Kidney epithelial cell (primary cell): ENCODE results near the gene TEF. TPM values are rescaled to one million over a fixed set of nuclear protein-coding genes. Genes with fewer than 3 reads are reported as not detected.

Source experiments
- DNase-seq: peaks from one replicate; pipeline ENCODE4 v3.0.0-alpha.2; 2010; ENCODE audit warnings: low read depth
- H3K27me3 ChIP-seq: 2 replicates; pipeline ENCODE4 v1.6.0; 2011; ENCODE audit warnings: low read length; ENCODE audit not compliant: control insufficient read depth, insufficient read depth
- H3K36me3 ChIP-seq: 2 replicates; pipeline ENCODE4 v1.5.1; 2011; ENCODE audit warnings: low read length; ENCODE audit not compliant: control insufficient read depth, insufficient read depth
- H3K4me3 ChIP-seq: 2 replicates; pipeline ENCODE4 v1.5.1; 2011; ENCODE audit warnings: low read depth, mild to moderate bottlenecking, control low read depth, low read length
- CTCF ChIP-seq: IDR thresholded peaks from 2 replicates; pipeline ENCODE4 v1.5.1; 2011; ENCODE audit warnings: mild to moderate bottlenecking, moderate library complexity, low read length, control low read depth, inconsistent platforms; ENCODE audit not compliant: insufficient read depth, poor library complexity, severe bottlenecking
- total RNA-seq: library from RNA; depleted of rRNA; stranded (reverse); fragments of >200 nt; gene quantifications from 2 replicates; pipeline ENCODE4 v1.2.3, GENCODE V29; 2015

The TEF gene
- total RNA-seq, 1 donor from 2014 or later = 4.0 TPM

- no peak for TF ChIP-seq CTCF
- Histone ChIP-seq H3K4me3 (no peak overlapping the region), H3K36me3 (no peaks in the 10 kb centered on the region), H3K27me3 (no peaks in the 10 kb centered on the region)
- no peak for DNase-seq
These were observed 29.5 kb downstream of the TEF start for GRCh38 chr22:41411021-41411851.

- TF ChIP-seq CTCF = no peak
- no peaks in the 10 kb centered on the region for H3K27me3 ChIP-seq
- H3K4me3 ChIP-seq = no peak overlapping the region
- no peaks in the 10 kb centered on the region for H3K36me3 ChIP-seq
- DNase-seq = no peak
These were observed 33.8 kb downstream of the TEF start for GRCh38 chr22:41415554-41415953.

DNA sequence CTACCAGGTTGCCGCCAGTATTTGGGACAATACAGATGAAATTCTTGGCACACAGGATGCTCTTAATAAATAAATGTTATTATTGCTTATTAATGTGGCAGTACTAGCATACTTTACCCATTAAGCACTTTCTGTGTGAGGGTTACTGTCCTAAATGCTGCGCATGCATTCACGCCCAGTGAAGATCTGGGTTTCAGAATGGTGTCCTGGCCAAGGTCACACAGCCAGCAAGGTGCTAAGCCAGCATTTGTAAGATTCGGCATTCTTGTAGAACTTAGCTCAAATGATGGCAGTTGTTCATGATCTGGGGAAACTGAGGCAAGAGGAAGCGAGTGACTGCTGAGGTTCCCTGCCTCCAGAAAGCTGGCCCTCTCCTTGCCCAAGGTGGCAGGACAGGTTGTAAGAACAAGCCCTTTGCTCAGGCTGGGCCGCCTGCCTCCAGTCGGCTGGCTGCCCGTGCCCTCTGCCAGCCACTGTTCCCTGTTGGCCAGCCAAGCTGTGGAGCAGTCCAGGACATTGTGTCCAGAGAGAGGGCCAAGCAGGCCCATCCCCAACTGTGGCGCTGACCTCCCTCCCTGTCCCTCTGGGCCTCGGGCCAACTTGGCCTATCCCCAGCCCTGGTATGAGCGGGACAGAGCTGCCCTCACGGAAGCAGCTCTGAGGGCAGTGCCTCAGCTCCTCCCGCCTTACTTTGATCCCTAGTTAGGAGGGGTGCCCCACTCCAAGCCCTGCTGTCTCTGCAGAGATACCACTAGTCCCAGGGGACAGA lies 36.1 kb downstream of the TEF start:
- no peak overlapping the region for H3K4me3 ChIP-seq
- no peak for DNase-seq
- TF ChIP-seq CTCF = no peak
- no peaks in the 10 kb centered on the region for H3K27me3 ChIP-seq
- H3K36me3 ChIP-seq = no peaks in the 10 kb centered on the region

GRCh38 chr22:41418717-41419116 lies 37.0 kb downstream of the TEF start:
- DNase-seq = no peak
- Histone ChIP-seq H3K27me3 (no peaks in the 10 kb centered on the region), H3K4me3 (no peak overlapping the region), H3K36me3 (no peaks in the 10 kb centered on the region)
- no peak for TF ChIP-seq CTCF

GRCh38 chr22:41425660-41426365 lies 44.1 kb downstream of the TEF start:
- Histone ChIP-seq H3K27me3 (no peaks in the 10 kb centered on the region), H3K4me3 (no peak overlapping the region), H3K36me3 (no peaks in the 10 kb centered on the region)
- DNase-seq = no peak
- no peak for TF ChIP-seq CTCF
